Natural killer cell (primary cell): Measurements from ENCODE around the gene PGLYRP1. TPM values are rescaled to one million over a fixed set of nuclear protein-coding genes. Genes with fewer than 3 reads are reported as not detected.

ENCODE experiments used
- ATAC-seq, 3 donors: fragments of 150-1000 bp in 2 of 3; fragments of 200-7000 bp in 1 of 3; cut with Tn5 transposase; 1 replicate in 1 of 3; 2 replicates in 2 of 3; pipeline ENCODE4 v1.10.0; 2021; ENCODE audit warnings: mild to moderate bottlenecking in 2 of 3, moderate library complexity in 2 of 3
- DNase-seq, 2 donors: peaks; one replicate each; pipeline versions ENCODE4 v3.0.0 to v3.0.0-alpha.2; 2013 to 2021; ENCODE audit warnings: mixed read lengths in 1 of 2
- H3K27ac ChIP-seq: one replicate; pipeline ENCODE4 v1.5.1; 2013; ENCODE audit warnings: mild to moderate bottlenecking, low read length
- H3K27me3 ChIP-seq: one replicate; pipeline ENCODE4 v1.6.1; 2013; ENCODE audit warnings: low read length; ENCODE audit not compliant: control insufficient read depth, insufficient read depth
- H3K36me3 ChIP-seq: one replicate; pipeline ENCODE4 v1.6.1; 2013; ENCODE audit warnings: low read length; ENCODE audit not compliant: control insufficient read depth, insufficient read depth
- H3K4me1 ChIP-seq: one replicate; pipeline ENCODE4 v1.6.1; 2013; ENCODE audit warnings: low read length; ENCODE audit not compliant: control insufficient read depth, insufficient read depth
- H3K4me3 ChIP-seq: one replicate; pipeline ENCODE4 v1.5.1; 2013; ENCODE audit warnings: low read length
- H3K9me3 ChIP-seq: one replicate; pipeline ENCODE4 v1.6.1; 2013; ENCODE audit warnings: low read length; ENCODE audit not compliant: control insufficient read depth, insufficient read depth
- H3K27ac Mint-ChIP-seq, 2 donors: one replicate each; pipeline ENCODE4 v1.8.0; 2022; ENCODE audit warnings: mild to moderate bottlenecking in 2 of 2, mixed read lengths in 2 of 2, moderate library complexity in 1 of 2
- H3K27me3 Mint-ChIP-seq, 2 donors: one replicate each; pipeline ENCODE4 v1.8.0; 2022; ENCODE audit warnings: low read depth in 2 of 2, mixed read lengths in 2 of 2
- H3K36me3 Mint-ChIP-seq: one replicate; pipeline ENCODE4 v1.8.0; 2022; ENCODE audit warnings: mixed read lengths
- H3K4me1 Mint-ChIP-seq, 2 donors: one replicate each; pipeline ENCODE4 v1.8.0; 2022; ENCODE audit warnings: mixed read lengths in 2 of 2
- H3K4me3 Mint-ChIP-seq: one replicate; pipeline ENCODE4 v1.8.0; 2022; ENCODE audit warnings: mild to moderate bottlenecking, moderate library complexity, mixed read lengths
- H3K9me3 Mint-ChIP-seq, 2 donors: one replicate each; pipeline ENCODE4 v1.8.0; 2022; ENCODE audit warnings: mixed read lengths in 2 of 2
- CTCF ChIP-seq: fragments of 200-600 bp; IDR thresholded peaks from one replicate; pipeline ENCODE4 v1.8.0; 2022; ENCODE audit warnings: antibody characterized with exemption
- WGBS: methylation state at CpG from one replicate; pipeline ENCODE4 v1.1.7; 2013; ENCODE audit warnings: missing lambda C conversion rate; ENCODE audit not compliant: insufficient coverage; 5-methylcytosine and 5-hydroxymethylcytosine counted together
- intact Hi-C: fragments of 100-400 bp; cut with micrococcal nuclease; formaldehyde crosslinking; loops from one replicate; pipeline ENCODE4 v1.14.2; 2022
- total RNA-seq, 4 donors: library from RNA; stranded (reverse); fragments of 120-200 nt in 1 of 4; gene quantifications; one replicate each; pipeline versions ENCODE4 v1.2.3 to v1.2.4, GENCODE V29; 2013 to 2022

PGLYRP1 gene
- total RNA-seq, 3 donors from 2014 or later (not counting 1 experiment from before 2014, with no cell fraction given), result 0.55 TPM; not detected in 2

DNA sequence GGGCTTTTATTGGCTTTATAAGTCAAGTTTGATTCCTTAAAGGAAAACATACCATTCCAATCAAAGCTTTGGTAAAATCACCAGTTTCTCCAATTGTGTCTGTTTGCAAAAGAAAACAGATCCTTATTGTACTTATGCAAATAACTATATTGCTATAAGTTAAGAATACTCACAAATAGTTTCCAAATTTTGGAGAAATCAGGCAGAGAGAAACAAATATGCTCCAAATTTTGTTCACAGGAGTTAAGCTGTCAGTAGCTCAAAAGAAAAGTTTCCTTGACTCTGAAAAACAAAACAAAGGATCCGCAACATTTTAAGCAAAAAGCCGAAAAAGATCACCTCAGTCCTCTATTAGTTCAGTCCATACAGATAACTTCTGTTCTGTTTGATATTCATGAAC lies 37.2 kb upstream of the PGLYRP1 start:
- Histone ChIP-seq H3K36me3 (no peaks in the 10 kb centered on the region), H3K9me3 (peaks cover 3% of the 10 kb centered on the region), H3K4me3 (no peak overlapping the region), H3K4me1 (no peaks in the 10 kb centered on the region), H3K27me3 (peaks cover 6% of the 10 kb centered on the region), H3K27ac (no peak overlapping the region)
- Mint-ChIP-seq H3K4me3 (no peak overlapping the region), H3K4me1 (no peaks in the 10 kb centered on the region), H3K36me3 (no peaks in the 10 kb centered on the region), H3K9me3 (no peaks in the 10 kb centered on the region), H3K27ac (no peak overlapping the region), H3K27me3 (peaks cover 37 to 74% of the 10 kb centered on the region in 2 donors)
- ATAC-seq (no peak), DNase-seq (no peak)
- WGBS, result 88% methylated on average over 2 of the region's 2 CpGs
- intact Hi-C loops, result no loop called here
- no peak for TF ChIP-seq CTCF

GRCh38 chr19:46058778-46059177 lies 35.9 kb upstream of the PGLYRP1 start:
- intact Hi-C loops, result no loop called here
- Histone ChIP-seq H3K9me3 (peaks cover 3% of the 10 kb centered on the region), H3K27me3 (peaks cover 6% of the 10 kb centered on the region), H3K4me1 (no peaks in the 10 kb centered on the region), H3K27ac (no peak overlapping the region), H3K36me3 (no peaks in the 10 kb centered on the region), H3K4me3 (no peak overlapping the region)
- Mint-ChIP-seq H3K9me3 (no peaks in the 10 kb centered on the region), H3K4me1 (no peaks in the 10 kb centered on the region), H3K36me3 (no peaks in the 10 kb centered on the region), H3K27me3 (peaks cover 34 to 75% of the 10 kb centered on the region in 2 donors), H3K4me3 (no peak overlapping the region), H3K27ac (no peak overlapping the region)
- DNase-seq, result no peak
- TF ChIP-seq CTCF, result no peak
- no peak for ATAC-seq
- WGBS, result 94% methylated on average over 3 of the region's 3 CpGs

DNA sequence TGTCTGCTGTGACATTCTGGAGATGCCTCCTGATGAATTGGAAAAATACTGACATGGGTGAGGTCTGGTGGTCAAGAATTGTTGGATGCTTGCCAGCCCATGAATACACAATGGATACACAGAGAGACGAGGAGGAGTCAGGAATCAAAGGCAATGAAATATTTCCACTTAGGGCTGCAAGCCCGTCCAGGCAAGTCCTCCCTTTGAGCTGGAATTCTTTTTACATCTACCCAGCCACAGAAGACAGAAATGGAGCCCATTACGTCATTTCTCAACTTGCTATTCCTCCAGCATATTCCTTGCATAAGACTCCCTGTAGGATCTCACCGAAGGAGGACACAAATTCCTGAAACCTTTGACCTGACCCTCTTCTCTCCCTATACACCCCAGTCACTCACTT lies 33.7 kb upstream of the PGLYRP1 start:
- Mint-ChIP-seq H3K27ac (no peak overlapping the region), H3K4me1 (no peaks in the 10 kb centered on the region), H3K36me3 (no peaks in the 10 kb centered on the region), H3K4me3 (no peak overlapping the region), H3K9me3 (no peaks in the 10 kb centered on the region), H3K27me3 (peaks cover 30 to 69% of the 10 kb centered on the region in 2 donors)
- peaks cover 4% of the 10 kb centered on the region for H3K27me3 ChIP-seq
- no peak for TF ChIP-seq CTCF
- H3K9me3 ChIP-seq, result peaks cover 3% of the 10 kb centered on the region
- ATAC-seq (no peak), DNase-seq (no peak)
- H3K36me3 ChIP-seq, result no peaks in the 10 kb centered on the region
- no peak overlapping the region for H3K27ac ChIP-seq
- intact Hi-C loops, result no loop called here
- no peak overlapping the region for H3K4me3 ChIP-seq
- no peaks in the 10 kb centered on the region for H3K4me1 ChIP-seq
- WGBS, result 67% methylated on average over 4 of the region's 4 CpGs

GRCh38 chr19:46052896-46053295 lies 30.0 kb upstream of the PGLYRP1 start:
- 70% methylated on average over 4 of the region's 4 CpGs for WGBS
- H3K36me3 ChIP-seq, result no peaks in the 10 kb centered on the region
- ATAC-seq (no peak), DNase-seq (no peak)
- Mint-ChIP-seq H3K36me3 (no peaks in the 10 kb centered on the region), H3K27ac (no peak overlapping the region), H3K4me3 (no peak overlapping the region), H3K4me1 (no peaks in the 10 kb centered on the region), H3K9me3 (no peaks in the 10 kb centered on the region), H3K27me3 (peaks cover 30 to 75% of the 10 kb centered on the region in 2 donors)
- H3K4me3 ChIP-seq, result no peak overlapping the region
- H3K9me3 ChIP-seq, result no peaks in the 10 kb centered on the region
- H3K27me3 ChIP-seq, result peaks cover 2% of the 10 kb centered on the region
- H3K4me1 ChIP-seq, result no peaks in the 10 kb centered on the region
- intact Hi-C loops, result no loop called here
- no peak overlapping the region for H3K27ac ChIP-seq
- no peak for TF ChIP-seq CTCF
